NB4 (cell line): Measurements from ENCODE around the gene CYP3A7.
A peak's percentile ranks its signal among the peaks of the same experiment; 100 is the strongest.

ENCODE experiments used
- MYC ChIP-seq: IDR thresholded peaks from 2 replicates; pipeline ENCODE4 v1.6.1; 2011; ENCODE audit warnings: low read depth, low read length
- POLR2A ChIP-seq: IDR thresholded peaks from 2 replicates; pipeline ENCODE4 v1.6.1; 2011; ENCODE audit warnings: mild to moderate bottlenecking; ENCODE audit not compliant: insufficient read length; ENCODE audit errors: extremely low read depth
- TF ChIP-seq, protein P1 (sequence below): IDR thresholded peaks from one replicate; pipeline ENCODE4 v1.5.1; 2012; ENCODE audit warnings: low read depth, low read length
- TF ChIP-seq, protein P2 (sequence below): IDR thresholded peaks from 2 replicates; pipeline ENCODE4 v1.6.1; 2011; ENCODE audit warnings: low read depth, low read length

DNA sequence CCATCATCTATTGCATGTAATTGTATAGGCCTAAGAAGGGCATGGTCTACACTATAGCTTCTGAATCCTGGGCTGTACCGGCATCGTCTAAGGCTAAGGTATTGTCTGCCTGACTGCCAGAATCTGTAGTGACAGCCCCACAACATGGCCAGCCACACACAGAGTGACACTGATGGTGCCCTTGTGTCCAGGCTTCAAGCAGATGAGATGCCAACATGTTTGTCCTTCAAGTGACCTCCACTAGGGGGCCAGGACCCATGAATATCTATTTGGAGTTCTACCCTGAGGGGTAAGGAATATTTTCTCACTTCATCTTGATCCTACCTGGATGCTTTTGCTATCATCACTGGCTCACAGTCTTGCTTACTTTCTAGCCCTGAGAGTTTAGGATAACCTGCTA is 1.5 kb downstream of the CYP3A7 start:
- TF ChIP-seq, protein P1, sequence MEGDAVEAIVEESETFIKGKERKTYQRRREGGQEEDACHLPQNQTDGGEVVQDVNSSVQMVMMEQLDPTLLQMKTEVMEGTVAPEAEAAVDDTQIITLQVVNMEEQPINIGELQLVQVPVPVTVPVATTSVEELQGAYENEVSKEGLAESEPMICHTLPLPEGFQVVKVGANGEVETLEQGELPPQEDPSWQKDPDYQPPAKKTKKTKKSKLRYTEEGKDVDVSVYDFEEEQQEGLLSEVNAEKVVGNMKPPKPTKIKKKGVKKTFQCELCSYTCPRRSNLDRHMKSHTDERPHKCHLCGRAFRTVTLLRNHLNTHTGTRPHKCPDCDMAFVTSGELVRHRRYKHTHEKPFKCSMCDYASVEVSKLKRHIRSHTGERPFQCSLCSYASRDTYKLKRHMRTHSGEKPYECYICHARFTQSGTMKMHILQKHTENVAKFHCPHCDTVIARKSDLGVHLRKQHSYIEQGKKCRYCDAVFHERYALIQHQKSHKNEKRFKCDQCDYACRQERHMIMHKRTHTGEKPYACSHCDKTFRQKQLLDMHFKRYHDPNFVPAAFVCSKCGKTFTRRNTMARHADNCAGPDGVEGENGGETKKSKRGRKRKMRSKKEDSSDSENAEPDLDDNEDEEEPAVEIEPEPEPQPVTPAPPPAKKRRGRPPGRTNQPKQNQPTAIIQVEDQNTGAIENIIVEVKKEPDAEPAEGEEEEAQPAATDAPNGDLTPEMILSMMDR: peak; percentile 82
- TF ChIP-seq MYC (no peak), POLR2A (no peak)
- TF ChIP-seq, protein P2, sequence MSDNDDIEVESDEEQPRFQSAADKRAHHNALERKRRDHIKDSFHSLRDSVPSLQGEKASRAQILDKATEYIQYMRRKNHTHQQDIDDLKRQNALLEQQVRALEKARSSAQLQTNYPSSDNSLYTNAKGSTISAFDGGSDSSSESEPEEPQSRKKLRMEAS: no peak
